ENCODE data around the gene PKD2.
"Not testable (repeated sequence)": the region's sequence is repeated elsewhere in the genome, so short reads cannot be mapped to it uniquely, and the experiment has no call there.

Gene PKD2

GRCh38 chr4:87986508-87986907, 20.9 kb upstream of the PKD2 start:
- no peak for DNase-seq (ENCODE audit: low read depth in 2 of 2)

DNA sequence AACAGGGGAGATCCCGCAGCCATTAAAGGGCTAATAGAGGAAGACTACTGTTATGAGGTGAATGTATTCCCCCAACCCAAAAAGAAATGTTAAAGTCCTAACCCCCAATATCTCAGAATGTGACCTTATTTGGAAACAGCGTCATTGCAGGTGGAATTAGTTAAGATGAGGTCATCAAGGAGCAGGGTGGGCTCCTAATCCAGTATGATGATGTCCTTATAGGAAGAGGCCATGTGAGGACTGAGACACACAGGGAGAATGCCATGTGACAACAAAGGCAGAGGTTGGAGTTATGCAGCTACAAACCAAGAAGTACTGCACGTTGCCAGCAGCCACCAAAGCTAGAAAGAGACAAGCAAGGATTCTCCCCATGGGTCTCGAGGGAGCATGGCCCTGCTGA, 17.7 kb upstream of the PKD2 start:
- DNase-seq (ENCODE audit: low read depth in 2 of 2), result no peak

- DNase-seq (ENCODE audit: low read depth in 2 of 2), result no peak
Measured at GRCh38 chr4:87995435-87995834, 12.0 kb upstream of the PKD2 start.

- not testable (repeated sequence) for DNase-seq (ENCODE audit: low read depth in 2 of 2)
Measured at GRCh38 chr4:87999191-87999691, 8.2 kb upstream of the PKD2 start.

DNA sequence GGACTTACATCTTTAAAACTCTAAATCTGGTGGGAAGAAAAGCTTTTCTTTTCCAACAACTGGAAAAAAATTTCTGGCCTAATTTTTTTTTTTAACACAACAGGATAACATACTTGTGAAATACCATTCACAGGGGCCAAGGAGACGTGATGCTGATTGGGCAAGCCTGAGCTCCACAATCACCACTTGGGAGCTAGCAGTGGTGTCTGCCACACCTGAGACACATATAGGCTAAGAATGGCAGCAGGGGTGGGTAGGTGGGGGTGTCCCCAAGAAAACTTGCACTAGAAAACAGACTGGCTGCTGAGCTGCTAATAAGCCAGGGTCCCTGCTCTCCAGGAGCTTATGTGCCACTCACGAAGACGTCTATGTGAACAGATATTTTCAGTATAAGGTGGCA, 5.6 kb upstream of the PKD2 start:
- DNase-seq (ENCODE audit: low read depth in 2 of 2), result no peak

DNA sequence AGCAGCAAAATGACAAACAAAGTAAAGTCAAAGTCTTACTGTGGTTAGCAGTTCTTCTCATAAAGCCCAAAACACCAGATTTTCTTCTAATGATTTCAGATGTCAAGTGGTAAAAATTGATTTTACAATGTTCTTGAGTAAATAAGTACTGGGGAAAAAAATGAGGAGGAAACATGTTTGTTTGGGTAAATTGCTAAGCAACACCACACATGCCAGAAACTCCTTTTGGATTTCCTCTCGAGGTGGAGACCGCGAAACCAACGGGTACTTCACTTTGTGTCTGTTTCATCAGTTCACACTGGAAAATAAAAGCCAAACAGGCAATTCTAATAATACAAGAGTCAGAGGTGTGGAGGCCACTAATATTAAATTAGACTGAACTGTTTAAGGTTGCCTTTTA, 4.6 kb upstream of the PKD2 start:
- no peak for DNase-seq (ENCODE audit: low read depth in 2 of 2)

DNA sequence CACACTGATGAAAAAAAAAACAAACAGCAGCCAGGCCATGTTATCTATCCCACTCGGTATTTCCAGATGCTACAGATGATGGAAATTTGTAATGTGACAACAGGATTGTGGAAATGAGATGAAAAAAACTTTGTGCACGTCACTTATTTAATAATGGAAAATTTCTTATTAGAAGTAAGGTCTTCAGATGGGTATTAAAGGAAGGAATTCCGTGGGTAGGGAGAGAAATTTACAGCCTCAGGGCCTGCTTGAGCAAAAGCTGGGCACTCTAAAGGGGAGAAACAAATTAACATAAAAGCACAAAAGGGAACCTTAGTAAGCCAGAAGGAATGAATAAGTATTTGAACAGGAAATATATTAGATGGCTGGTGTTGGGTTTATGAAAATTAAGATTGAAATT, 4.2 kb upstream of the PKD2 start:
- no peak for DNase-seq (ENCODE audit: low read depth in 2 of 2)

- DNase-seq (ENCODE audit: low read depth in 2 of 2), result no peak
Measured at GRCh38 chr4:88005076-88005475, 2.4 kb upstream of the PKD2 start.

DNA sequence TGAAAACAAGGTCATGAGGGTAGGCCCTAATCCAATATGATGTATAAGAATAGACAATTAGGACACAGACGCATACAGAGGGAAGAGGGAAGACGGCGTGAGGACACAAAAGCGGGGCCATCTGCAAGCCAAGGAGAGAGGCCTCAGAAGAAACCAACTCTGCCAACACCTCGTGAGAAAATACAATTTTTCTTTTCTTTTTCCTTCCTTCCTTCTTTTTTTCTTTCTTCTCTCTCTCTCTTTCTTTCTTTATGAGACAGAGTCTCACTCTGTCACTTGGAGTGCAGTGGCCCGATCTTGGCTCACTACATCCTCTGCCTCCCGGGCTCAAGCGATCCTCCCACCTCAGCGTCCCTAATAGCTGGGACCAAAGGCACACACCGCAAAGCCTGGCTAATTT, 1.5 kb upstream of the PKD2 start:
- DNase-seq (ENCODE audit: low read depth in 2 of 2), result no peak

DNA sequence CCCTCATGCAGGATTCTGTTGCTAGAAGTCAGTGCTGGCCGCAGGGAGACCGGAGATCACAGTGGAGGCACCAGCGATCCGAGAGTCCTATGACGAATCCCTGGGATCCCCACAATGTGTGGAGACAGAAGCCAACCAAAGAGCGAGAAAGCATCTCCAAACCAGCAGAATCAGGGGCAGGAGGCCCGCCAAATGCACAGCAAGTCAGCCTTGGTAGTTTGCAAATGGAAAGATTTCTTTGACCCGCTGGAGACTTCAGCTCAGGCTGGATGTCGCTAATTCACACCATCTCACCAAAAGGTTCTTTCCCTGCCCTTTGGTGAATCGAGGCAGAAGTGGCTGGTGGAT, 505 bp upstream of the PKD2 start:
- DNase-seq (ENCODE audit: low read depth in 2 of 2), result no peak

DNA sequence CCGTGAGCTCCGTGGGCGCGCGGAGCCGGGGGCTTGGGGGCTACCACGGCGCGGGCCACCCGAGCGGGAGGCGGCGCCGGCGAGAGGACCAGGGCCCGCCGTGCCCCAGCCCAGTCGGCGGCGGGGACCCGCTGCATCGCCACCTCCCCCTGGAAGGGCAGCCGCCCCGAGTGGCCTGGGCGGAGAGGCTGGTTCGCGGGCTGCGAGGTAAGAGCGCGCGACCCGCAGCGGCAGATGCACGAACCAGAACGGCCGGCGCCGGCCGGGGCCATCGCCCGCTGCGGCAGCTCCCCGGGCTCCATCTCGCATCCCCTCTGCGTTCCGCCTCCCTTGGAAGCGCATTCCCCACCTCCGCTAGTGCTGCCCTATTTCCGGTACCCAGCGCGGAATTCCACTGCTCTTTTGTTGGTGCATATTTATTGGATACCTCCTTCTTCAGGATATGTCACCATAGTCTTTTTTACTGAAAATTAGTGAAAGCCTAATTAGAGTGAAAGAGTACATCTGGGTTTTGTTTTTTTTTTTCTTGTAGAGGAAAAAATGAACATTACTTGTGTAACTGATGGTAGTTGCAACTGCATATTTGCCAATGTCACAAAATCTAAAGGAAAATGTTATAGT, 797 bp downstream of the PKD2 start:
- peak in 1 of 2 donors; percentile 18 for DNase-seq (ENCODE audit: low read depth in 2 of 2)

DNA sequence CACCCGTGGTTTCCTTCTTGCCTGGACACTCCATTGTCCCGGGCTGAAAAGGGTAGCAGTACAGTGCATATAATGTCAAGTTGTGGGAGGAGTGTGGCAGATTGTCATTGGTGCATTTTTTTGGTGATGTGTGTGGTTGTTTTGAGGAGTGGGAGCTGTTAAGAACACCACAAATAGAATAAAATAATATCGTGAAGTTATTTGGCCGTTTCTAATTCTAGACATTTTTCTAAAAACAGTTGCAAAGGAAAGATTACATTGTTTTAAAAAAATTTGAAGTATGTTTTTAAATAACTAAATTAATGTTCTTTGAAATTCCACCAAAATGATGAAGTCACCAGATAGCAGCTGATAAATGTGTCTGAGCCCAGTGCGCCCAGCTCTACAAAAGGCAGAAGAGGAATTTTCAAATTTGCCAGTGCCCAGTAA, 1.3 kb downstream of the PKD2 start:
- DNase-seq (ENCODE audit: low read depth in 2 of 2), result no peak

- DNase-seq (ENCODE audit: low read depth in 2 of 2), result no peak
Measured at GRCh38 chr4:88009871-88010270, 2.4 kb downstream of the PKD2 start.

DNA sequence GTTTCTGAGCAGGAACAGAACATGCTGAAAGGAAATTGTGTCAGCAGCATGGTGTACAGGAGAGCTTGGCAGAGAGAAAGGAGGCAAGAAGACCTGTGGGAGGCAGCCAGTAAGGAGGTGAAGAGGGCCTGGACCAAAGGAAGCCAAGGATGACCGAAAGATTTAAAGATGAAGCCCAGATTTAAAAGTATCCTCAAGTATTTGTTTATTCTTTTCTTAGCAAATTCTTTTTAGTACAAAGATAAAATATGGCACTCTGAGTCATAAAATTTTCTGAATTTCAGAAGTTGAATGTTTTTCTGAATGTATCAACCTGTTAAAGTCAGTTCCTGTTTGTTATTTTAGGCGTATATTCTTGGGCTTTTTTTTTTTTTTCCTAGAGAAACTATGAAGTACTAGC, 3.5 kb downstream of the PKD2 start:
- no peak for DNase-seq (ENCODE audit: low read depth in 2 of 2)

- no peak for DNase-seq (ENCODE audit: low read depth in 2 of 2)
Measured at GRCh38 chr4:88012647-88013046, 5.2 kb downstream of the PKD2 start.

DNA sequence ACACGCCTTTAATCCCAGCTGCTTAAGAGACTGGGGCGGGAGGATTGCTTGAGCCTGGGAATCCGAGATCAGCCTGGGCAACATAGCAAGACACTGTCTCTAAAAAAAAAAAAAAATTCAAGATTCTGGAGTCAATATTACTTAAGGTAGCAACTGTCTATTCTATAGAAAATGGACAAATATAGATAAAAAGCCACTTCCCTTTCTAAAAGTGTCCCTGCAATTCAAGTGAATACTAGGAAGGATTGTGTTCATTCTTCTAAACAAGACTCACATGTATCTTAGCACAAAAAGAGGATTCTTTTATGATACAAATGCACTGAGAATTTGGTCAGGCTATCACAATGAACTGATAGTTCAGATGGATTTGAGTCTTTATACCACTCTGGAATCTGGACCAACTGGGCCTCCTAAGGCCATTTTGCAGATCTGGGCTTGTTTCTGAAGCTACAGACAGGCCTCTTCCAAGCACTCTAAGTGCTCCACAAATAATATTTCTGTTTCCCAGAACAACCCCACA, 7.0 kb downstream of the PKD2 start:
- DNase-seq (ENCODE audit: low read depth in 2 of 2), result no peak

DNA sequence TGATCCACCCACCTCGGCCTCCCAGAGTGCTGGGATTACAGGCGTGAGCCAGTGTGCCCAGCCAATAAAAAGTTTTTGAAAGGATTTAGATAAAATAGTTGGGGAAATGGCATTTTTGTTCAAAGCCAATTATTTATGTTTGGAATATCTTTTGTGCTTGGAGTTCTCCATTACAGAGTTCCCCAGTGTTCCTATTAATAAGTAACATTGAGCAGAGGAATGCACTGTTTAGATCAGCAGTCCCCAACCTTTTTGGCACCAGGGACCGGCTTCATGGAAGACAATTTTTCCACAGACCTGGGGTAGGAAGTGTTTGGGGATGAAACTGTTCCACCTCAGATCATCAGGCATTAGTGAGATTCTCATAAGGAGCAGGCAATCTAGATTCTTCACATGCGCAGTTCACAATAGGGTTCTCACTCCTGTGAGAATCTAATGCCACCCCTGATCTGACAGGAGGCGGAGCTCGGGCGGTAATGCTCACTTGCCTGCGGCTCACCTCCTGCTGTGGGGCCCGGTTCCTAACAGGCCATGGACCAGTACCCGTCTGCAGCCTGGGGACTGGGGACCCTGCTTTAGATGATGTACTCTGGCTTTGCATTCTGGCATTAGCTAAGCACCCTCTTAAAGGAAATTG, 8.3 kb downstream of the PKD2 start:
- DNase-seq (ENCODE audit: low read depth in 2 of 2), result no peak

DNA sequence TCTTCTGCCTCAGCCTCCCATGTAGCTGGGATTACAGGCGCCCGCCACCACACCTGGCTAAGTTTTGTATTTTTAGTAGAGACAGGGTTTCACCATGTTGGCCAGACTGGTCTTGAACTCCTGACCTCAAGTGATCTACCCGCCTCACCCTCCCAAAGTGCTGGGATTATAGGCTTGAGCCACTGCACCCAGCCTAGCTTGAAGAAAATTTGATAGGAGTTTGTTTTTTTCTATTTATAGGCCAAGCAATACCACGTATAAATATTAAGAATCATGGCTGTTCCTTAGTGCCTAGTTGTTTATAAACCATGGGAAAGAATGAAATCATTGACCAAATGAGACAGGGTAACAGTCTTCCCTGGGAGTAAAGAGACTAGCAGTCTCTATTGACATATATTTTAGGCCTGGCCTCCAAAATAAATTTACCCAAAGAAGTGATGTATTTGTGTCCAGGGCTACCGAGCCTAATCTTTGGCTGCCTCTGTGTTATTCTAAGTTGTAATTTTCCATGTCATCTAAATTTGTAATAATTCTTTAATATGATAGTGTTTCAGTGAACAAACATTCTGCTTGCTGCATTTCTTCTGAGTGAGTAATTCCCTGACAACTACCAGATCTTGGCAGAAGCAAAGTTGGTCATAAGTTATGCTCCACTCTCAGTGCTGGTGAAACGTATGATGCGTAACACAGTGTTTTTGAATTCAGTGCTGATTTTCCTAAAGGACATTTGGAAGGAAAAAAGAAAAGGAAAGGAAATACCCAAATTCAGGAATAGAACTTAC, 10.3 kb downstream of the PKD2 start:
- DNase-seq (ENCODE audit: low read depth in 2 of 2), result no peak

DNA sequence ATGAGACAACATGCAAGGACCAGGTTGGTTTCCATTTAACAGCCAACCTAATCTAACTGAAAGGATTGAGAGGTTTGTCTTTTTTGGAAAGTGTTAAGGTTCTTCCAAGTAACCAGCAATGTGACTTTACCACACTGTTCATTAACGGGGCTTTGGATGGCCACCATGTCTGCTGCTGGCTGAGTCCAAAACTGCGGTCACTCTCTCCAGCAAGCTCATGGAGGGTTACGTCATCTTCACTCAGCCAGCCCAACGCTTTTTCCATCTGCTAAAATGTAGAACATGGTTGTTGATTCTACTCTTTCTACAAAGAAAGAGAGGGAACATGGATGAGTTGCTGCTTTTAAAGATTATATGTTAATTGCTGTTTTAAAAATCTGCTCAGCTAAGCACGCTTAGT, 11.0 kb downstream of the PKD2 start:
- no peak for DNase-seq (ENCODE audit: low read depth in 2 of 2)

GRCh38 chr4:88021824-88022223, 14.4 kb downstream of the PKD2 start:
- DNase-seq (ENCODE audit: low read depth in 2 of 2), result no peak

DNA sequence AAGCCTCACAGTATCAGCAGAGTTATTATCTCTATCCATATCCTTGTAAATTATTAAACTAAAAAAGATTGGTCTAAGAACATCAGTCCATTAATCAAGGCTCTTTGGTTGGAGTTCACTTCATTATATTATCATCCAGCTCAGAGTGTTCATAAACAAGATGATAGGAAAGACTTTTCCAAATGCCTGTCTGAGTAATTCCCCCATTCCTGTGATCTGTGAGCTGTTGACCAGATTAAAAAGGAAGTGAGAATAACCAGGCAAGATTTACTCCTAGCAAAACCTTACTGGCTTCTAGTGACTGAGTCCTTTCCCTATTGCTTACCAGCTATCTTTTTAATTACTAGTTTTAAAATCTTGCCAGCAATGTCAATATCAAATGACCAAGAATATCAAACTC, 14.9 kb downstream of the PKD2 start:
- DNase-seq (ENCODE audit: low read depth in 2 of 2), result no peak

DNA sequence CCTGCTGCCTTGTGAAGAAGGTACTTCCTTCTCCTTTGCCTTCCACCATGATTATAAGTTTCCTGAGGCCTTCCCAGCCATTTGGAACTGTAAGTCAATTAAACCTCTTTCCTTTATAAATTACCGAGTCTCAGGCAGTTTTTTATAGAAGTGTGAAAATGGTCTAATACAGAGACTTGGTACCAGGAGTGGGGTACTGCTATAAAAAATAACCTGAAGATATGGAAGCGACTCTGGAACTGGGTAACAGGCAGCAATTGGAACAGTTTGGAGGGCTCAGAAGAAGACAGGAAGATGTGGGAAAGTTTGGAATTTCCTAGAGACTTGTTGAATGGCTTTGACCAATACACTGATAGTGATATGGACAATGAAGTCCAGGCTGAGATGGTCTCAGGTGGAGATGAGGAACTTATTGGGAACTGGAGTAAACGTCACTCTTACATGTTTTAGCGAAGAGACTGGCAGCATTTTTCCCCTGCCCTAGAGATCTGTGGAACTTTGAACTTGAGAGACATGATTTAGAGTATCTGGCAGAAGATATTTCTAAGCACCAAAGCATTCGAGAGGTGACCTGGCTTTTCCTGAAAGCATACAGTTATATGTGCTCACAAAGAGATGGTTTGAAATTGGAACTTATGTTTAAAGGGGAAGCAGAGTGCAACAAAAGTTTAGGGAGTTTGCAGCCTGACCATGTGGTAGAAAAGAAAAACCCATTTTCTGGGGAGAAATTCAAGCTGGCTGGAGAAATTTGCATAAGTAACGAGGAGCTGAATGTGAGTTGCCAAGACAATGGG, 18.6 kb downstream of the PKD2 start:
- DNase-seq (ENCODE audit: low read depth in 2 of 2), result not testable (repeated sequence)
